HG02763 (cell line): ENCODE data around the gene KLK4.
"Not testable (repeated sequence)": the region's sequence is repeated elsewhere in the genome, so short reads cannot be mapped to it uniquely, and the experiment has no call there.

Experiments used
- ATAC-seq: cut with Tn5 transposase; IDR thresholded peaks from one replicate; pipeline ENCODE4 v1.9.1; 2021; ENCODE audit warnings: mild to moderate bottlenecking, moderate library complexity; ENCODE audit not compliant: unreplicated experiment

Gene KLK4

GRCh38 chr19:50916069-50916468 is 4.9 kb upstream of the KLK4 start:
- no peak for ATAC-seq

DNA sequence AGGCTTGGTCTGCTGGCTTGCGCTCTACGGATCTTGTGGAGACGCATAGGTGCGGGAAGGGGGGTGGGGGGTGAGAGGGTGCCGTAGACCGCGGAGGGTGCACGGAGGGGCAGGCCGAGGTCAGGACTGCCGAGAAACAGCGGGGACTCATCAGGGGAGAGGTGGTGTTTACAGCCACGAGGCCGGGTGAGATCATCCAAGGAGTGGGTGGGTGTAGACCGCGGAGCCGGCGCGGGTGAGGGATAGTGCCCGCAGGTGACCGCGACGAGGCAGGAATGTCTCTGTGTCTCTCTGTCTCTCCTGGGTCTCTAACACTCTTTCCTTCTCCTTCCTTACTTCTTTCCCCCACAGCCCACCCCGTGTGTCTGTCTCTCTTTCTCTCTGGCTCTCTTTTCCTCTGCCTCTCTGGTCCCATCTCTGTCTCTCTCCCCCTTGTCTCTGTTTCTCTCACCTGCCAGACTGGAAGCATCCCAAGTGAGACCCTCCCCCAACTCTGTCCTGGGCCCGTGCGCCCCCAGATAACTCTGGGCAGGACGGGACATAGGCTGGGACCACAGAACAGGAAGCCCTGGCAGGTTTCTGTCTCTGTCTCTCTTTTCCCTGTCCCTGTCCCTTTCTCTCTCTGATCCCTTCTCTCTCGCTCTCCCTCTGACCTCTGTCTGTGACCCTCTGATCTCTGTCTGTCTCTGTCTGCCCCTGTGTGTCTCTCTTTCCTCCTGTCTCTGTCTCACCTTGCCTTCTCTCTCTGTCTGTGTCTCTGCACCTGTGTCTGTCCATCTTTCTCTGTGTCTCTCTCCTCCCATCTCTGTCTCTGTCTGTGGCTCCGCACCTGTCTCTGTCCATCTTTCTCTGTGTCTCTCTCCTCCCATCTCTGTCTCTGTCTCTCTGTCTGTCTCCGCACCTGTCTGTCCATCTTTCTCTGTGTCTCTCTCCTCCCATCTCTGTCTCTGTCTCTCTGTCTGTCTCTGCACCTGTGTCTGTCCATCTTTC is 1.8 kb upstream of the KLK4 start:
- ATAC-seq: no peak

- no peak for ATAC-seq
Observed at GRCh38 chr19:50912102-50912599, 956 bp upstream of the KLK4 start.

GRCh38 chr19:50910722-50911121 is 473 bp downstream of the KLK4 start:
- ATAC-seq: no peak

DNA sequence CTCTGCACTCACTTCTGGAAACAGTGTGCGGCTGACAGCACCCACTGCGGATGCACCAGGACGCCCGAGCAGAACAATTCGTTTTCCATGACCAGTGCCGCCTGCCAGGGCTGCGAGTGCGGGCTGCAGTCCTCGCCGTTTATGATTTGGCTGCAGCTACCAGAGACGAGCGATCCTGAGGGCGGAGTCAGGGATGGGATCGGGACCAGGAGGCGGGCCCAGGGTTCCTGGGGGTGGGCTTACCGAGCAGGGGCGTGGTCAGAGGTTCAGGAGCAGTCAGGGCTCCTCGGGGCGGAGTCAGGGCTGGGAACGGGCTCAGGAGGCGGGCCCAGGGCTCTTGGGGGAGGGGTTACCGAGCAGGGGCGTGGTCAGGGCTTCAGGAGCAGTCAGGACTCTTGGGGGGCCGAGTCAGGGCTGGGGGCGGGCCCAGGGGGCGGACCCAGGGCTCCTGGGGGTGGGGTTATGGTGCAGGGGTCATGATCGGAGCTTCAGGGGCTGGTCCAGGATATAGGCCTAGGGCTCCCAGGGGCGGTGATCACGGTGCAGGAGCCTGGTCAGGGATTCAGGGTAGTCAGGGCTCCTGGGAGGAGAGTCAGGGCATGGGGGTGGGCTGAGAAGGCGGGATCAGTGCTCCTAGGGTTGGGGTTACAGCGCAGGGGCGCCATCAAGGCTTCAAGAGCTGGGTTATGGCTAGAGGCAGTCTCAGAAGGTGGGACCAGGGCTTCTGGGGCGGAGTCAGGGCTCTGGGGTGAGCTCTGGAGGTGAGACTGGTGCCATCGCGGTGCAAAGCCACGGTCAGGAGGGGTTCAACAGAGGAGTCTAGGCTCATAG is 1.7 kb downstream of the KLK4 start:
- ATAC-seq: no peak

DNA sequence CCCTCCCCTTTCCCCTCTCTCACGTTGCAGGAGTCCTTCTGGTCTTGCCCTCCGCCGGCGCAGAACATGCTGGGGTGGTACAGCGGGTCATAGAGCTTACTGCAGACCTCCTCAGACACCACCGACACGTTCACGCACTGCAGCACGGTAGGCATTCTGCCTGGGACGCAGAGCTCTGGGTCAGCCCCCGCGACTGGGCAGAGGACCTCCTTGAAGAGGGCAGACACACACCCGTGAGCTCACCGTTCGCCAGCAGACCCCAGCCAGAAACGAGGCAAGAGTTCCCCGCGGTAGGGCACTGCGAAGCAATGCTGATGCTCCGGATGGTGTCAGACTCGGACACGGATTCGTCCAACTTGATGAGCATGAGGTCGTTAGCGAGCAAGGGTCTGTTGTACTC is 2.9 kb downstream of the KLK4 start:
- ATAC-seq: no peak

- no peak for ATAC-seq
Observed at GRCh38 chr19:50906217-50906616, 5.0 kb downstream of the KLK4 start.

DNA sequence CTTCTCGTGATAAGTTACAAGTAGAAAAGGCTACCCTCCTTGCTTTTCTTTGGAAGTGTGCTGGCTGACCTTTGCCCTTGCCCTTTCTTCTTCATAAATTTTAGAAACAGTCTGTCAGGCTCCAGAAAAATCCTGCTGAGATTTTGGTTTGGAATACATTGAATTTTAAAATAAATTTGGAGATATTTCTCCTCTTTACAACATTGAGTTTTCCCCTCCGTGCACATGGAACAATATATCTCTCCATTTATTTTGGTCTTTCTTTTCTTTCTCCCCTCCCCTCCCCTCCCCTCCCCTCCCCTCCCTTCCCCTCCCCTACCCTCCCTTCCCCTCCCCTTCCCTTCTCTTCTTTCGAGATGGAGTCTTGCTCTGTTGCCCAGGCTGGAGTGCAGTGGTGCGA is 8.6 kb downstream of the KLK4 start:
- ATAC-seq: no peak

DNA sequence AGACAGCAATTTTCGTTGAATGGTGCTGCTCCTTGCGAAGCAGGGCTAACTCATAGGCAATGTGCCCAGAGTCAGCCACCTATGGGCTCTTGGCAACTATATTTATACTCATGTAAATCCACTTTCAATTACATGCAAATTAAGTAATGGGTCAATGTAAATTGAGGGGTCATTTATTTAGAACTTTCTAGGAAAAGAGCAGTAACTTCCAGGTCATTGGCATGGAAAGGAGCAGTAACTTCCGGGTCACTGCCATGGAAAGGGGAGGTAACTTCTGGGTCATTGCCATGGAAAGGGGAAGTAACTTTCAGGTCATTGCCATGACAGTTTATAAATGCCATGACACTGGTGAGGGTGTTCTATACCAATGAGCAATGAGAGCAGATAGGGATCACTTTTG is 11.6 kb downstream of the KLK4 start:
- ATAC-seq: no peak

GRCh38 chr19:50898018-50898417 is 13.2 kb downstream of the KLK4 start:
- ATAC-seq: no peak

DNA sequence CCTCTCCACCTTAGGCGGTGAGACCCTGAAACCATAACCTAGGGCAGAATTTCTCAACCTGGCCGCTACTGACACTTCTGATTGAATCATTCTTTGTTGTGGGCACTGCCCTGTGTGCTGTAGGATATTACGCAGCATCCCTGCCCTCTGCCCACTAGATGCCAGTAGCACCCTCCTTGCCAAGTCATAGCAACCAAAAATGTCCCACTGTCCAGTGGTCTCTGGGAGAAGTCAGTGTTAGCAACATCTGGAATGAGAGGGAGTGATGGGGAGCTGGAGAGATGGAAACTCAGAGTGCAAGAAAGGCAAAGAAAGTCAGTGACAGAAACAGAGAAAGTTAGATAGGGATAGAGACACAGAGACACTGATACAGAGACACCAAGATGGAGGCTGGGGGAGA is 13.6 kb downstream of the KLK4 start:
- ATAC-seq: peak; percentile 3

DNA sequence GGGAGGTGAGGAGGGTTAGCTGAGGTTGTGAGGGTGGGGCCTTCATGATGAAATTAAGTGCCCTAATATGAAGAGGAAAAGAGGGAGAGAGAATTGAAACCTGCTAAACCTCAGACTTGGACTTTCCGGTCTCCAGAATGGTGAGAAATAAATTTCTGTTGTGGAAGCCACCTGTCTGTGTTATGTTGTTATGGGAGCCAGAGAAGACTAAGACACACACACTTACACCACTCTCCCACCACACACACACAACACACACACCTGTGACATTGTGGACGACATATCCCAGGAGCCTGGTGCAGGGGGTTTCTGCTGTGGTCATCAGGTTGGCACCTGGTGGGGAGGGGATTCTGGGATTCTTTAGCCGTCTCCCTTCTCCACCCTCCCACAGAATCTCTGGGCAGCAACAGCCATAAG is 14.0 kb downstream of the KLK4 start:
- ATAC-seq: peak; percentile 13

GRCh38 chr19:50896591-50897190 is 14.5 kb downstream of the KLK4 start:
- ATAC-seq: peak; percentile 84

- not testable (repeated sequence) for ATAC-seq
Observed at GRCh38 chr19:50896089-50896590, 15.1 kb downstream of the KLK4 start.

GRCh38 chr19:50894478-50895356 is 16.5 kb downstream of the KLK4 start:
- ATAC-seq: no peak

GRCh38 chr19:50893047-50893736 is 18.0 kb downstream of the KLK4 start:
- no peak for ATAC-seq

- no peak for ATAC-seq
Observed at GRCh38 chr19:50891253-50891625, 20.0 kb downstream of the KLK4 start.

GRCh38 chr19:50890422-50891252 is 20.6 kb downstream of the KLK4 start:
- ATAC-seq: no peak

DNA sequence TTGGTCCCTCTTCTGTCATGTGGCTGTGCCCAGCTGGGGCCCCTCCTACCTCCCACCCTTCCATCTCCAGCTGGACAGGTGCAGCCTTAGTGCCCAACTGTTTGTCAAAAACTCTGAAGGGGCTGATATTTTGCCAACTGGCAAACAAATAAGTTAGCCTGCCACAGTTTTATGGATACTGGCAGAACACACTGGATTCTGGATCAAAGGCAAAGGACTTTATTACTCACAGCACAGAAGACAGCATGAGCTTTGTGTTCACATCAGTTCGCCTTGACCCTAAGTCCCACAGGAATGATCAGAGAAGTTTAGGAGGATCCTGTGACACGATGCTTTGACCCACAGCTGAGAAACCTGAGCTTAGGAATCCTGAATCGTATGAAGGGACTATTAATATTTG is 21.6 kb downstream of the KLK4 start:
- no peak for ATAC-seq
